ENCODE measurements around the gene ABCD1.

GRCh38 chrX:153732401-153732800, 7.7 kb downstream of the ABCD1 start:
- TF ChIP-seq, protein P1, sequence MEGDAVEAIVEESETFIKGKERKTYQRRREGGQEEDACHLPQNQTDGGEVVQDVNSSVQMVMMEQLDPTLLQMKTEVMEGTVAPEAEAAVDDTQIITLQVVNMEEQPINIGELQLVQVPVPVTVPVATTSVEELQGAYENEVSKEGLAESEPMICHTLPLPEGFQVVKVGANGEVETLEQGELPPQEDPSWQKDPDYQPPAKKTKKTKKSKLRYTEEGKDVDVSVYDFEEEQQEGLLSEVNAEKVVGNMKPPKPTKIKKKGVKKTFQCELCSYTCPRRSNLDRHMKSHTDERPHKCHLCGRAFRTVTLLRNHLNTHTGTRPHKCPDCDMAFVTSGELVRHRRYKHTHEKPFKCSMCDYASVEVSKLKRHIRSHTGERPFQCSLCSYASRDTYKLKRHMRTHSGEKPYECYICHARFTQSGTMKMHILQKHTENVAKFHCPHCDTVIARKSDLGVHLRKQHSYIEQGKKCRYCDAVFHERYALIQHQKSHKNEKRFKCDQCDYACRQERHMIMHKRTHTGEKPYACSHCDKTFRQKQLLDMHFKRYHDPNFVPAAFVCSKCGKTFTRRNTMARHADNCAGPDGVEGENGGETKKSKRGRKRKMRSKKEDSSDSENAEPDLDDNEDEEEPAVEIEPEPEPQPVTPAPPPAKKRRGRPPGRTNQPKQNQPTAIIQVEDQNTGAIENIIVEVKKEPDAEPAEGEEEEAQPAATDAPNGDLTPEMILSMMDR (IDR thresholded peaks at IDR 0.05) = no peak
- TF ChIP-seq POLR2A (IDR thresholded peaks at IDR 0.05; ENCODE audit: low read depth) = no peak
- no peak for TF ChIP-seq EP300 (IDR thresholded peaks at IDR 0.05)

All from esophagus muscularis mucosa (tissue), 4 donors.